Hindlimb muscle (tissue), 1 donor: Measurements from ENCODE around the gene ZBTB7B. TPM values are rescaled to one million over a fixed set of nuclear protein-coding genes. Genes with fewer than 3 reads are reported as not detected.

Source experiments
- DNase-seq: peaks from one replicate; pipeline ENCODE4 v3.0.0-alpha.2; 2013
- polyA plus RNA-seq: library from polyadenylated mRNA; unstranded; fragments of 120-200 nt; gene quantifications from one replicate; pipeline ENCODE4 v1.2.1, GENCODE V29; 2013; ENCODE audit not compliant: insufficient read length

ZBTB7B gene
- polyA plus RNA-seq, 1 donor, result 11.3 TPM

DNA sequence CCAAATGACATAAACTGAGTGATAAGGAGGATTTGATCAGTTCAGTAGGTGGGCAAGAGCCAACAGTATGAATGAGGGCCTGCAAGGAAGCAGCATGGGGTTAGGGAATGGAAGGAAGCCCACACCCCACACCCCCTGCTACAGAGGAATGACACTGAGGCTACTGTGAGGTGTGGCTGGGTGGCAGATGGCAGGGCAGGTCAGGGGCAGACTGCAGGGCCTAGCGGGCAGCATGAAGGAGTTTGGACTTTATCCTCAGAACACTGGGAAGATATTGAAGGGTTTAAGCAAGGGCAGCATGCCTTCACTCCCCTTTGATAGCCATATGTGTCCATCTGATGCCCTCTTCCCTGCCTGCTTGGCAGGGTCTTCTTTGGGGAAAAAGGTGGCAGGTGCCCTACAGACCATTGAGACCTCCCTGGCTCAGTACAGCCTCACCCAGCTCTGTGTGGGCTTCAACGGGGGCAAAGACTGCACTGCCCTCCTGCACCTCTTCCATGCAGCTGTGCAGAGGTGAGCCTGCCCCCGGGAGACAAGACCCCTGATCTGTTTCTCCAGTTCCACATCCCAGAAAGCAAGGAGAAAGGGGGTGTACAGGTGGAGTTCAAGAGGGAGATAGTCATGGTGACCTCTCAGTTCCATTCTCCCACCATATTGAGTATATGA is 13.3 kb upstream of the ZBTB7B start:
- DNase-seq, result no peak

DNA sequence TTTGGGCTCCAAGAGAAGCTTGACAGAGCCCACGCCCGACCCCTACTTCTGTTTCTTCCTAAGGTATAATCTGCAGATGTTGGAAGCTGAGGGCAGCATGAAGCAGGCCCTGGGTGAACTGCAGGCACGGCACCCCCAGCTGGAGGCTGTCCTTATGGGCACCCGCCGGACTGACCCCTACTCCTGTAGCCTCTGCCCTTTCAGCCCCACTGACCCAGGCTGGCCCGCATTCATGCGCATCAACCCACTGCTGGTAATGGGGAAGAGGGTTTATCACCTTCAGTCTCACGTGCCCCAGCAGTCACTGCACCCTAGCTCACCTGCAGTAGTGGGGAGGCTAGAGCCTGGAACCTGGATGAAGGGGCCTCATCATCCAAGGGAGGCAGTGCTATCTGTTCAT is 12.3 kb upstream of the ZBTB7B start:
- no peak for DNase-seq

DNA sequence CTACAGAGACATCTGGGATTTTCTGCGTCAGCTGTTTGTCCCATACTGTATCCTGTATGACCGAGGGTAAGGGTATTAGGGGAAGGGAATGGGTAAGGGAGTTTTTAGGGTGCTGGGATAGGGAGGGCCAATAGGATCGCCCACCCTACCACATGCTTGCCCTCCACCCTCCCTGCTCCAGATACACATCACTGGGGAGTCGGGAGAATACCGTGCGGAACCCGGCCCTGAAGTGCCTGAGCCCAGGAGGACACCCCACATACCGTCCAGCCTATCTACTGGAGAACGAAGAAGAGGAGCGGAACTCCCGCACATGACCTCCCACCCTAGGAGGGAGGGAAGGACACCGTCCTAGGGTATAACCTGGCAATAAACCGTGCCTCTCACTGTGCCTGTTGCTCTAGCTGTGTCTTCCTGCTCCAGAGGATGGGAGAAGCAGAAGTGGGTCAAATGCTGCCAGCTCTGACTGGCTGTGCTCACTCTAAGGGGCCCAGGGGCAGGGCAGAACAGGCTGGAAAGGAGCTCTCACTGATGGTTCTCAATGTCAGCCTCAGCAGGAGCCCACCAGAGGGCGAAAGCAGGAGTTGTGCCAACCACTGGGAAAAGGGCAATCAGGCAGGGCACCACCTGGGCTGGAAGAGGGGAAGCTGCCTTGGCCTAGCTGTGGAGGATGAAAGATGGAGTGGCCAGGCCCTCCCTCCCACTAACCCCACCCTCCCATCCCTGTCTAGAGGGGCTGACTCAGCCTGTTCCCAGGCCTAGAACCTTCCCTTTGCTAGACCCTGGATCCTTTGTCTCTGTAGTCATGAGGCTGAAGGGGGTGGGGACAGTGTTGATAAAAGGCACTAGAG is 9.7 kb upstream of the ZBTB7B start:
- no peak for DNase-seq

DNA sequence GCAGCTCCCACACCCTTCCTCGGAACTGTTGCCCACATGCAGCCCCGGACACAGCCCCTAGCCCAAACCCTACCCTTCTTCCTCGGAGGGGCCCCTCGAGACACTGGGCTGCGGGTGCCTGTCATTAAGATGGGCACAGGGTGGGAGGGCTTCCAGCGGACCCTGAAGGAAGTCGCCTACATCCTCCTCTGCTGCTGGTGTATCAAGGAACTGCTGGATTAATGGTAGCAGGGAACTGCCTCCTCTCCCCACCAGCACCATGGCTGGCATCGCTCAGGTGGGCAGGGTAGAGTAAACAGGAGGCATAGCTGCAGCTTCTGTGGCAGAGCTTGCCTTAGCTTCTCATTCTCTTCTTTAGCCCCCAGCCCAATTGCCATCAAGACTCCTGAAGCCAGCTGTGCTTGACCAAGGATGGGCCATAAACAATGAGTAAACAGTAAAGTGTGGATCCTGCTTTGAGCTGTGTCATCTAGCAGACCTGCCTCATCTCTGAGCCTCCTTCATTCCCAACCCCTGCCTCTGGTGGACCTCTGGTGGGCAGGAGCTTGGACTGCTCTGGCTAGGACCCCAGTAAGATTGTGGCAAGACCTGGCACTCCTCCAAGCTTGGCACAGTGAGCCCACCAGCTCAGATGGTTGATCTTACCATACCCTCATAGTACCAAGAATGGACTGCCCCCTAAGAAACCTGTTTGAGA is 8.9 kb upstream of the ZBTB7B start, which contains the start of gene LENEP:
Gene LENEP (plus strand): TSS at position 15 of the 697 bp plus-strand sequence. CDS start 22 bp downstream, at position 37.
- DNase-seq, result no peak

DNA sequence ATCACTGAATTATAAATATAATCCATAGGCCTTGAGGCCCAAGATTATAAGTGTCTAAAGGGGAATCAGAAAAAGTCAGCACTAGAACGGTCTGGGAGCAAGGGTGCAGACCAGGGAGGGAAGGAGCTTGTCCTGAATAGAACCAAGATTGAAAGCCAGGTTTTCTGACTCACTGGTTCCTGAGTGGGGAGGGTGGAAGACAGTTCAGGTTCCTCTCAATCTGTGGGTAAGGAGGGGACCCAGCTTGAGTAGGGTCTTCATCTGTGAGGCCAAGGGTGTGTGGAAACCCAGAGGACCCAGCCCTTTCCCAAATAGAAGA is 8.4 kb upstream of the ZBTB7B start:
- no peak for DNase-seq

DNA sequence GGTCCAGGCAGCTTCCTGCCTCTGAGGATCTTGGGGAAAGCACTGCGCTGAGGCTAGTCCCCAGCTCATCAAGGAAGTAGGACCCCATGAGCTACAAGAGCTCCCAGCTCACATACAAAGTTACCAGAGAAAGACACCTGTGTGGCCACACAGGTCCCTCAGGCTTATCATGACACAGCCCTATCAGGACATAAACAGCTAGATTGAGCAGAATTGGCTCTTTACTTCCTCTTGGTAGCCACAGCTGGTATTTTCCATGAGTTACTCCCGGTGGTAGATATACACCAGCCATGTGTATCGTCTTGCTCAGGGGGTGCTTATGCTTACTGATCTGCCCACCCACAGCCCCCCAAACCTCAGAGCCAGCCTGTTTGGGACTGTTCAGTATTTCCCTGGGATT is 8.0 kb upstream of the ZBTB7B start:
- DNase-seq, result no peak

DNA sequence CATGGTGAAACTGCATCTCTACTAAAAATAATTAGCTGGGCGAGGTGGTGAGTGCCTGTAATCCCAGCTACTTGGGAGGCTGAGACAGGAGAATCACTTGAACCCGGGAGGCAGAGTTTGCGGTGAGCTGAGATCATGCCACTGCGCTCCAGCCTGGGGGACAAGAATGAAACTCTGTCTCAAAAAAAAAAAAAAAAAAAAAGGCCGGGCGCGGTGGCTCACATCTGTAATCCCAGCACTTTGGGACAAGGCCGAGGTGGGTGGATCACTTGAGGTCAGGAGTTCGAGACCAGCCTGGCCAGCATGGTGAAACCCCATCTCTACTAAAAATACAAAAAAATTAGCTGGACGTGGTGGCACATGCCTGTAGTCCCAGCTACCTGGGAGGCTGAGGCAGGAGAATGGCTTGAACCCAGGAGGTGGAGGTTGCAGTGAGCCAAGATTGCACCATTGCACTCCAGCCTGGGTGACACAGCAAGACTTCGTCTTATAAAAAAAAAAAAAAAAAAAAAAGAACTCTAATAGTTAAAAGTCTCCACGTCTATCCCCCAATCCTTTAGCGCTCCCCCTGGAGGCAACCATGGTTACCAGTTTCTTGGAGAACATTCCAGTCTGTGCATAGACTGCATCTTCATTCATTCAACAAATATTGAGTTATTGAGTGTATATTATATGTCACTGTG is 7.2 kb upstream of the ZBTB7B start:
- peak; percentile 44 for DNase-seq

DNA sequence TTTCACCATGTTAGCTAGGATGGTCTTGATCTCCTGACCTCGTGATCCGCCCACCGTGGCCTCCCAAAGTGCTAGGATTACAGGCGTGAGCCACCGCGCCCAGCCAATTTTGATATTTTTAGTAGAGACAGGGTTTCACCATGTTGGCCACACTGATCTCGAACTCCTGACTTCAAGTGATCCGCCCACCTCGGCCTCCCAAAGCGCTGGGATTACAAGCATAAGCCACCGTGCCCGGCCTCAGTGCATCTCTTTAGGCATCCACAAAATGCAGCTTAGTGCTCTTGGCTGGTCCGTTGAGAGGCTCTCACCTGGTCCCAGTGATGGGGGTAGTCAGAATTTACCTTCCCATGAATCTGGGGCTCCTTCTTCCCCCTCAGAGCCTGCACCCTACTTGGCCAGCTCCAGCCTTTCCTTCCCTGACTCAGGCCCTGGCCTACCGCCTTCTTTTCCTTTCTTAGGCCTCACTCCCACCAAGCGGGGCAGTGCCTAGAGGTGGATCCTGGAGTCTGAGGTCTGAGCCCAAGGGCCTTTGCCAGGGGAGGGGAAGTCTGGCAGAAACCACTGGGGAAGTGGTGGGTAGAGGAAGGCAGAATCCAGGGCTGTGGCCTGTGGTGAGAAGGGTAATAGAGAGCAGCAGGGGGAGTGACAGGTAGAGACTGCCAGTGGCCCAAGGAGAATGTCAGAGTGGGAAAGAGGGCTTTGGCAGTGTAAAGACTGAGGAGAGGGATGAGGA is 5.5 kb upstream of the ZBTB7B start:
- DNase-seq, result no peak

DNA sequence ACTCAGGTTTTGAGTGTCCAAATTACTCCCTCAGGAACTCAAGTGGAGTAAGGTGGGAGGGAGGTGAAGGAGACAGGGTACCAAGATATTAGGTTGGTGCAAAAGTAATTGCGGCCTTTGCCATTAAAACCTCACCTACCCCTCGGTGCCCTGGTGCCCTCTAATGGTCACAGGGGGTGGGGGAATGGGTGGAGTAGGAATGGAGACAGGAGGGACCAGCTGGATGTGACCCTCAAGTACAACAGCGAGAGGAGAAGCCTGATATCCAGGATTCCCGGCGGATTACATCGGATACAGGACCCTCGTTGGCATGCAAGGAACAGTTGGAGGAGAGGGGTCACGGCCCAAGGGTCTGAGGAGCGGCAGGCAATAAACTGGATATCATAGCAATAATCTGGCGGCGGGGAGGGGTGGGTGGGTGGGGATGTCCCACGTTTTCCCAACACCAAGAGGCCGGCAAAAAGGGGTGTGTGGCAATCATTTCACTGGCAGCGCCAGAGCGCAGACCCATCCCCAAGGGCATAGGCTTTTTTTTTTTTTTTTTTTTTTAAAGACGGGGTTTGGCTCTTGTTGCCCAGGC is 4.3 kb upstream of the ZBTB7B start:
- DNase-seq, result no peak

DNA sequence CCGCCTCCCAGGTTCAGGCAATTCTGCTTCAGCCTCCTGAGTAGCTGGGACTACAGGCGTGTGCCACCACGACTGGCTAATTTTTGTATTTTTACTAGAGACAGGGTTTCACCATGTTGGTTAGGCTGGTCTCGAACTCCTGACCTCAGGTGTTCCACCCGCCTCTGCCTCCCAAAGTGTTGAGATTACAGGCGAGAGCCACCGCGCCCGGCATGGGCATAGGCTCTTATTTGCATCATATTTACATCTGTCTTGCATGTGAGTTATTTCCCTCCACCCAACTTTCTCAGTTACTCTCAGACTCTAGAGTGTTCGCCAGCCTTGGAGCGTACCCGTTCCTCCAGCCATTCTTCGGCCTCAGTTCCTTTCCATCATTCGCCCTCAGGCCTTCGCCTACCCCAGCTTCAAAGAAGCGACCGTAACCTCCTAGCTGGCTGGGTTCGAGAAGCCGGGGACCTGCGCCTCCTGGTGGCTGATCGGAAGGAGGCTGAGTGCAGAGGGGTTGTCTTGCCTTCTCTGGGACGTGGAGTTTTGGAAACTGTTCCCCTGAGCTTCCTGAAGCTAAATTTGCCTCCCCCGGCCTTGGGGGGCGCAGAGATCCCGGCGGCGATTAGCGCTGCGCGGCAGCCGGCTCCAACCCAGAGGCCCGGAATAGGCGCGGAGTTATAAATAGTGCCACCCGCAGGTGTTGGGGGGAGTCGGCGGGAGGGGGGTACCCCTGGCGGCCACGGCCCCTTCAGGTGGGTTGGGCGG is 3.6 kb upstream of the ZBTB7B start:
- DNase-seq, result peak; percentile 77

DNA sequence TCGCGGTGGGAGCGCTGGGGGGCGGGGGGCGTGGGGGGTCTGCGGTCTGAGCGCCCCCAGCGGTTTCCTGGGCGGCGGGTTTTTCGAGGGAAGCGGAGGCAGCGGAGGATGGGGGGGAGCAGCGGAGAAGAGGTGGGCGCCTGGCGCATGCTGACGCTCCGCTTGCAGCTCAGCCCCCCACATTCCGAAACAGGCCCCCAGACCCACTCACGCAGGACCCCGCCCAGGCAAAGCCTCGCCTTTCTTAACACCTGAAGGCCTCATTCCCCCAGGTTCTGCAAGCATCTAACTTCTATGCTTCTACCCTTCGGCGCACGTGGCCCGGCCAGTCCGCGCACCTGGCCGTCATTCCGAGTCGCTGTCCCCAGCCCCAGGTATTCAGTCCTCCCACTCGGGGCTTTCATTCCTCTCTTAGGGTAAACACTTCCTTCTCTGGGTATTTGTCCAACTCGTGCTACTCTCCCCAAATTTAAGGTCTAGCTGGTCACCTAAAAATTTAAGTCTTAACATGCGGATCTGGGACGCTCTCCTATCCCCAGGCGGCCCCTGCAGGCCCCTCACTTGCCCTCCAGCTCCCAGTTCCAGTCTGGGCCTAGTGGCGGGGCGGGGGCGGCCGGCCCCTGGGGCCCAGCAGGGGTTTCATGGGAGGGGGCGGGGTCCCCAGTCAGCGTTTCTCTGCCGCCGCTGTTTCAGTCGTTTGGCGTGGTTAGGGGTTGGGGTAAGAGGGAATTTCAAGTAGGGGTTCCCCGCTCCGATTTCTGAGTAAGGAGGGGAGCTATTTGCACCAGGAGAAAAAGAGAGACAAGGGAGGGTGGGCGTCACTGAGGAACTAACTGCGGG is 2.8 kb upstream of the ZBTB7B start:
- DNase-seq, result peak; percentile 33

DNA sequence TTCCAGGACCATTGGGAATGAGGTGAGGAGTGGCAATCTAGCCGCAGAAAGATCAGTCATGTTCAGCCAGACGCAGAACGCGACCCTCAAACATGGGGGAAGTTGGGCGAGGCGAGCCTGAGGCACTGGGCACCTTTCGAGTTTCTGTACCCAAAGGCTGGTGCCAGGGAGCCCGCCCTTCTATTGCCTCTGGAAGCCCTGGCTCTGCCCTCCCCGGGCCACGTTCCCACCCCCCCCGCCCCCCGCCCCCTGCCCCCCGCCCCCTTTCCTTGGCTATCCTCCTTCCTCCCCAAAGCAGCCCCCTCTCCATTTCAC is 2.2 kb upstream of the ZBTB7B start:
- DNase-seq, result no peak

DNA sequence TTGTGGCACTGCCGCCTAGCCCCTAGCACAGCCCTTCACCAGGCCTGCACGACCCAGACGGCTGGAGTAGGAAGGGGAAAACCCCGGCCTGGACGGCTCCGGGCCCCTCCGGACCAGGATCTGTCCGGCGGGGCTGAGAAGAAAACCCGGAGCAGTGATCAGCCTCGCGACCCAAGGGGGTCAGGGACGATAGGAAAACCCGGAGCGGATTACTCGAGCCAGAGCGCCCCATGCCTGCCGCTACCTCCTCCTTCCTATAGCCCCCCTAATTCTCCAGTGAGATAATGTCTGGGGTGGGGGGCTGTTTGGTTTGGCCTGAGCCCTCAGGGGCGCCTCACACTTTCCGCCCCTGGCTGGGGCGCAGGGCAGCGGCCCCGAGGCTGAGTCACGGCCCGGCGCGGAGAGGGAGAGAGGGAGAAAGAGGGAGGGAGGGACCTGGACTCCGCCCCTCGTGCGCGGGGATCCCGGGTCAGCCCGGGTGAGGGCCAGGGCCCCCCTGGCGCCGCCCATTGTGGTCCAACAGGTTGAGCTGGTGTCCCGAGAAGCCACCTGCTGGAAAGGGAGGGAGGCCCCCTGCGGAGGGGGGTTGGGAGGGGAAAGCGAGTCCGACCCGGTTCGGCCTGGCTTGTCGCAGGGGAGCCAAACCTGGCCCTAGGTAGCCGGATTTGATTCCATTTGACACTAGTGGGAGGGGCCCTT is 1.7 kb upstream of the ZBTB7B start:
- peak; percentile 92 for DNase-seq

DNA sequence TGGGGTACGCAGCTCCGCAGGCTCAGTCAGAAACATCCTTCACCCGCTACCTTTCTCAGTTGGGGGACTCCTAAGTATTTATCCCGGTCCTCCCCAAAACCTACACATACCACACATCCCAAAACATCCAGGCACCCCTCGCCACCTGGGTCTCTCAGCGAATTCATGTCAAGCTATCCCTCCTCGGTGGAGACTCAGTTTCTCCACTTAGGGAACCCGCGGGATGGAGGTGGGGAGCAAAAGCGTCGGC is 1.3 kb upstream of the ZBTB7B start:
- no peak for DNase-seq

DNA sequence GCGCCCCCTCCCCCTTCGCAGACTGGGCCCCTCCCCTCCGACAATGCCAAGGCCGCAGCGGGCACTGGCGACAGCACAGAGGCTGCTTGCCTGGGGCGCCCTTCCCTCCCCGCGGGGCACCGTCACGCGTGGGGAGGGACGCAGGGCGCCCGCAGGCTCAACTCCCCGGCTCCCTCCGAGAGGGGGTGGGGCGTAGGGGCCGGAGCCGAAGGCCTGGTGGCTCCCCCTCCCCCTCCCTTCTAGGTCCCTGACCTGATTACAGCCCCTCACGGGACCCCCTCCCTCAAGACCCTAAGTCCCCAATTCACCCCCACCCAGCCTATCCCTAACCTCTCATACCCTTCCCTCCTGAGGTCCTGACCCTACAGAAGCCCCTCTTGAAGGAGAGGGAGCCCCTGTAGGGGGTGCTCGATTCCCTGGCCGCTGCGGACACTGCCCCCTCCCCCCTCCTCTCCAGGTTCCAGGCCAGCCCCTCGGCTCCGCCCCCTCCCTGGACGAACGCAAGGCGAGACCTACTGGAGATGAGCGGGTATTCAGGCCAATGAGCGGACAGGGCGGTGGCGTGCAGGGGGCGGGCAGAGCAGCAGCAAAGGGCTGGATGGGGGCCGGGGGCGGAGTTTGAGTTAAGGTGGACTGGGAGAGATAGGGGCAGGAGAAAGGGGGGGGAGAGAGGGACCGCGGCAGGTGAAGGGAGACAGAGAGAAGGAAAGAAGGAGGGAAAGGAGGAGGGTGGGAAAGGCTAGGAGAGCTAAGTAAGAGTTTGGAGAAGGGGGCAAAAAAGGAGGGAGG is 733 bp upstream of the ZBTB7B start:
- DNase-seq, result peak; percentile 99

DNA sequence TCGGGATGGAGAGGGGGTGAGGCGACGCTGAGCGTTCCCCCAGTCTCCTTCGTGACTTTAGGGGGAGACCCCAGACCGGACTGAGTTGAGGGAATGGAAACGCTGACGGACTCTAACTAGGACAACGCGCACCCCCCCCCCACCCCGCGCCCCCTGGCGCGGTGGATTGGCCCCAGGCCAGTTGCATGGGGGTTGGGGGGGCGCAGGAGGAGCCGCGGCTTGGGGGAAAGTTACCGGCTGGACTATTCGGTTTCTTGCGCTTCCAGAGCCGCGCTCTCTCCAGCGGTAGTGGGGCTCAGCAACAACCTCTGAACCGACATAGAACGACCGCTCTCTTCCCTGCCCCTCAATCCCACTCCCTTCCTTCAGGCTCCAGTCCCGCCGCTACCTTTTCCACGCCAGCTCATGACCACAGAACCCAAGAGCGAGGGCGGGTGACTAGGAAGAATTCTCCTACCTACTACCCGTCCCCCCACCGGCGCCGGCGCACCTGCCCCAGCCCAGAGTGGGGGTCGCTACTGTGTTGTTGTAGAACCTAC is 694 bp downstream of the ZBTB7B start:
- DNase-seq, result peak; percentile 48

DNA sequence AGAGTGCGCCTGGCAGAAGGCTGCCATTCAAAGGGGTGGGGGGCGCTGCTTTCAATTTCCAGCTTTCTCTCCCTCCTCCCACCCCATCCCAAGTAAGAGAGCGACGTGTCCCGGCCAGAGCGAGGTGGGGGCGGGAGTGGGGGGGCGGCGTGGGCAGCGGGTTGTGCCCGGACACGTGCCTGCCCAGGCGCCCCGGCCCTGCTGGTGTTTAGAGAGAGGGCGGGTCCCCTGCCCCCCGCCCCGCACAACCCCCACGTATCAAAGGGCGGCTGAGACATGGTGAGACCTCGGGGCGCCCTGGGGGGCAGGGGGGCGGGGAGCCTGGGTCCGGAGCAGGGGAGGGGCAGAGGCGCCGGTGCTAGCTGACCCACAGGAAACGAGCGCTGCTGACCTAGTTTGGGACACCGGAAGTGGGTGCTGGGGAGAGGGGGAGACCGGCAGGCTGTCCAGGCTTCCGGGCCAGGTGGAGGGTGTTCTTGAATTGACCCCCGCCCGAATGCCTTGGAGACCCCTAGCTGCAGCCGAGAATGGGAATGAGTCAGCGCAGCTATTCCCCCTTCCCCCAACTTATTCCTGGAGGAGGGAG is 1.3 kb downstream of the ZBTB7B start:
- DNase-seq, result peak; percentile 52

DNA sequence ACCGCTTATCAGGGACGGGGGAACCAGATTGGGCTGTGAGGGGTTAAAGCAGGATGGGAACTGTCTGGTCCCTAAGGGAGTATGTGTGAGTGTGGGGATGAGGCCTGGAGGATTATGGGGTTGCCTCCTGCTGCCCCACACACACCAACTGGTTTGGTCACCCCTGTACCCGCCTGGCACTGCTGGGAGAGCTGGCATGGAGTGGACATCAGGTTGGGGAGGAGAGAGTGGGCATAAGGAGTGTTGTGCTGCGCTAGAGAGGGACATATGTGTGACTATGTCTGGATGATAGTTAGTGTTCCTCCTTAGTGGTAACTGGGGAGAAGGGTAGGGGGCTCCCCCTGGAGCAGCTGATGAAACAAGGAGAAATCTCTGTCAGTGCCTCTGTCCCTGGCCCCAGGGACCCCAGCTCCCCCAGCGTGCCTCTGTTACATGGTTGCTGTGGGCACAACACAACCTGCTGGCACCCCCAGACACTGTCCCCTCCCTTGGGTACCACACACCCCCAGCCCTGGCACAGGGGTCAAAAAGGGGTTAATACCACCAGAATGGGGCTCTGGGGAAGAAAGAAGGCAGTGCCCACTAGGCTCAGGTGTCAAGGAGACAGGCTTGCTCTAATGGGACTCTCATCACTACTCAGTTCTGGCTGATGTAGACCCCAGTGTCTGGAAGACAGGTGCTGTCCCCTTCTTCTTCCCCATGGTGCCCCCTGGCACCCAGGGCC is 1.9 kb downstream of the ZBTB7B start:
- DNase-seq, result no peak
